MCF 10A (cell line): ENCODE data around the gene CACUL1. TPM values are rescaled to one million over a fixed set of nuclear protein-coding genes. Genes with fewer than 3 reads are reported as not detected.

Experiments
- BruUV-seq: library from RNA; stranded (reverse); fragments of 400-500 nt; replicated peaks from 2 replicates; lab custom pipeline; 2021; lab: Mats Ljungman, UMichigan
- CTCF ChIA-PET: fragments of 300-600 bp; sonication (Branson Sonifier 250); formaldehyde crosslinking; extraction: SDS; loops from one replicate; lab custom pipeline; 2021; ENCODE audit warnings: antibody characterized with exemption, inconsistent platforms; lab: Yijun Ruan, JAX
- POLR2A ChIA-PET: fragments of 300-600, 350-650 bp; sonication (Branson Sonifier 250); formaldehyde crosslinking; extraction: SDS; loops from one replicate; lab custom pipeline; 2020; ENCODE audit warnings: antibody characterized with exemption, inconsistent platforms; lab: Yijun Ruan, JAX
- DNase-seq: peaks from one replicate; pipeline ENCODE4 v3.0.0-alpha.2; 2018; ENCODE audit not compliant: unreplicated experiment
- H3K27ac Mint-ChIP-seq: one replicate; pipeline ENCODE4 v1.8.0; 2022; ENCODE audit warnings: mild to moderate bottlenecking, low read depth, mixed read lengths; ENCODE audit not compliant: unreplicated experiment
- H3K27me3 Mint-ChIP-seq: one replicate; pipeline ENCODE4 v1.8.0; 2022; ENCODE audit warnings: mixed read lengths; ENCODE audit not compliant: insufficient read depth, unreplicated experiment
- H3K36me3 Mint-ChIP-seq: one replicate; pipeline ENCODE4 v1.8.0; 2022; ENCODE audit warnings: mild to moderate bottlenecking, moderate library complexity, mixed read lengths; ENCODE audit not compliant: insufficient read depth, unreplicated experiment
- H3K4me1 Mint-ChIP-seq: one replicate; pipeline ENCODE4 v1.8.0; 2022; ENCODE audit warnings: mixed read lengths; ENCODE audit not compliant: insufficient read depth, unreplicated experiment
- H3K4me3 Mint-ChIP-seq: one replicate; pipeline ENCODE4 v1.8.0; 2022; ENCODE audit warnings: mild to moderate bottlenecking, moderate library complexity, mixed read lengths; ENCODE audit not compliant: unreplicated experiment
- H3K9me3 Mint-ChIP-seq: one replicate; pipeline ENCODE4 v1.8.0; 2022; ENCODE audit warnings: mixed read lengths; ENCODE audit not compliant: unreplicated experiment
- CTCF ChIP-seq: fragments of 200-600 bp; IDR thresholded peaks from one replicate; pipeline ENCODE4 v1.8.0; 2022; ENCODE audit warnings: antibody characterized with exemption, mild to moderate bottlenecking; ENCODE audit not compliant: unreplicated experiment
- intact Hi-C: fragments of 100-400 bp; cut with micrococcal nuclease; formaldehyde crosslinking; loops from 2 replicates; pipeline ENCODE4 v1.14.1; 2022
- total RNA-seq: library from RNA; stranded (reverse); gene quantifications from 2 replicates; pipeline ENCODE4 v1.2.3, GENCODE V29; 2022

Gene CACUL1
- total RNA-seq, 1 experiment from 2014 or later: 45.9 TPM

- no TSS peak for BruUV-seq
- Mint-ChIP-seq H3K4me1 (peaks cover 5% of the 10 kb centered on the region), H3K27me3 (no peaks in the 10 kb centered on the region), H3K27ac (no peak overlapping the region), H3K4me3 (no peak overlapping the region), H3K9me3 (no peaks in the 10 kb centered on the region), H3K36me3 (peaks cover 29% of the 10 kb centered on the region)
- CTCF ChIA-PET: interaction anchor here (0.9 to 2.0 kb wide), 2 partner anchors 11 to 52 kb away, joined by 3 to 11 read pairs; no protein-coding TSS in a partner anchor
- no peak for TF ChIP-seq CTCF
- POLR2A ChIA-PET: interaction anchor here (0.6 kb wide), 1 partner anchor 15 kb away, joined by 3 read pairs; no protein-coding TSS in a partner anchor
- intact Hi-C loops: no loop called here
- no peak for DNase-seq
Observed at GRCh38 chr10:118708571-118708970, 46.2 kb downstream of the CACUL1 start.

GRCh38 chr10:118704711-118705110, 50.1 kb downstream of the CACUL1 start:
- H3K27me3 Mint-ChIP-seq: no peaks in the 10 kb centered on the region
- no peaks in the 10 kb centered on the region for H3K9me3 Mint-ChIP-seq
- BruUV-seq: no TSS peak
- POLR2A ChIA-PET: interaction anchor here (0.7 kb wide), 2 partner anchors 93 to 591 kb away, joined by 3 read pairs; no protein-coding TSS in a partner anchor
- peaks cover 38% of the 10 kb centered on the region for H3K36me3 Mint-ChIP-seq
- DNase-seq: no peak
- no peak for TF ChIP-seq CTCF
- intact Hi-C loops: no loop called here
- no peak overlapping the region for H3K27ac Mint-ChIP-seq
- peaks cover 5% of the 10 kb centered on the region for H3K4me1 Mint-ChIP-seq
- CTCF ChIA-PET: interaction anchor here (0.7 kb wide), 3 partner anchors 27 to 136 kb away, joined by 3 to 4 read pairs (median 3); no protein-coding TSS in a partner anchor
- H3K4me3 Mint-ChIP-seq: no peak overlapping the region

GRCh38 chr10:118701529-118702323, 53.0 kb downstream of the CACUL1 start:
- Mint-ChIP-seq H3K4me1 (peaks cover 11% of the 10 kb centered on the region), H3K9me3 (no peaks in the 10 kb centered on the region), H3K36me3 (peaks cover 40% of the 10 kb centered on the region), H3K4me3 (no peak overlapping the region), H3K27me3 (no peaks in the 10 kb centered on the region), H3K27ac (no peak overlapping the region)
- TF ChIP-seq CTCF: no peak
- no peak for DNase-seq
- POLR2A ChIA-PET: no interaction called here
- CTCF ChIA-PET: interaction anchor here (1.0 to 2.0 kb wide), 3 partner anchors 18 to 134 kb away, joined by 4 to 8 read pairs (median 7); no protein-coding TSS in a partner anchor
- intact Hi-C loops: no loop called here
- no TSS peak for BruUV-seq

- DNase-seq: peak; percentile 32
- POLR2A ChIA-PET: interaction anchor here (0.7 kb wide), 1 partner anchor 13 kb away, joined by 3 read pairs; no protein-coding TSS in a partner anchor
- intact Hi-C loops: no loop called here
- no peaks in the 10 kb centered on the region for H3K9me3 Mint-ChIP-seq
- CTCF ChIA-PET: no interaction called here
- TF ChIP-seq CTCF: no peak
- H3K4me1 Mint-ChIP-seq: peaks cover 6% of the 10 kb centered on the region
- no TSS peak for BruUV-seq
- no peak overlapping the region for H3K27ac Mint-ChIP-seq
- H3K36me3 Mint-ChIP-seq: peaks cover 24% of the 10 kb centered on the region
- no peak overlapping the region for H3K4me3 Mint-ChIP-seq
- no peaks in the 10 kb centered on the region for H3K27me3 Mint-ChIP-seq
Observed at GRCh38 chr10:118698421-118698820, 56.3 kb downstream of the CACUL1 start.
